OCI-LY7 (cell line): ENCODE measurements around the gene GM2A. TPM values are rescaled to one million over a fixed set of nuclear protein-coding genes. Genes with fewer than 3 reads are reported as not detected.
A peak's percentile ranks its signal among the peaks of the same experiment; 100 is the strongest.

ENCODE experiments used
- BruUV-seq: library from RNA; stranded (reverse); fragments of 400-500 nt; replicated peaks from 2 replicates; lab custom pipeline; 2021; lab: Mats Ljungman, UMichigan
- CTCF ChIA-PET: fragments of 300-600 bp; sonication (Branson Sonifier 250); formaldehyde crosslinking; loops from one replicate; lab custom pipeline; 2022; ENCODE audit warnings: antibody characterized with exemption; ENCODE audit not compliant: unreplicated experiment; lab: Charles Lee
- POLR2A ChIA-PET: fragments of 300-600 bp; sonication (Branson Sonifier 250); formaldehyde crosslinking; loops from one replicate; lab custom pipeline; 2022; ENCODE audit warnings: antibody characterized with exemption; lab: Charles Lee
- DNase-seq: peaks from one replicate; pipeline ENCODE4 v3.0.0-alpha.2; 2015; ENCODE audit warnings: low spot score
- H2AFZ ChIP-seq: fragments of 200-600 bp; sonication (generic), shearing (Covaris generic); 2 replicates; pipeline ENCODE4 v1.6.1; 2014; ENCODE audit warnings: mild to moderate bottlenecking, antibody characterized with exemption, low read length, moderate library complexity
- H3K27ac ChIP-seq: fragments of 200-600 bp; sonication (generic); 2 replicates; pipeline ENCODE4 v1.5.1; 2014; ENCODE audit warnings: mixed run types, low read depth, mild to moderate bottlenecking, moderate library complexity, low read length, inconsistent platforms; ENCODE audit not compliant: poor library complexity, severe bottlenecking
- H3K36me3 ChIP-seq: fragments of 200-600 bp; sonication (generic); 2 replicates; pipeline ENCODE4 v1.6.1; 2014; ENCODE audit warnings: mild to moderate bottlenecking, antibody characterized with exemption, low read length, moderate library complexity, mixed read lengths; ENCODE audit not compliant: insufficient read depth
- H3K4me1 ChIP-seq: fragments of 200-600 bp; sonication (generic); 2 replicates; pipeline ENCODE4 v1.5.1; 2014; ENCODE audit warnings: mild to moderate bottlenecking, low read length; ENCODE audit not compliant: insufficient read depth, poor library complexity, severe bottlenecking
- H3K4me2 ChIP-seq: fragments of 200-600 bp; sonication (generic); 2 replicates; pipeline ENCODE4 v1.6.1; 2014; ENCODE audit warnings: mild to moderate bottlenecking, low read length
- H3K4me3 ChIP-seq: fragments of 200-600 bp; sonication (generic); 2 replicates; pipeline ENCODE4 v1.5.1; 2014; ENCODE audit warnings: mild to moderate bottlenecking, low read depth, low read length; ENCODE audit not compliant: poor library complexity, severe bottlenecking
- H3K79me2 ChIP-seq: fragments of 200-600 bp; sonication (generic); 2 replicates; pipeline ENCODE4 v1.6.1; 2016; ENCODE audit warnings: low read depth, mild to moderate bottlenecking, low read length, moderate library complexity, mixed read lengths; ENCODE audit not compliant: insufficient read depth
- H3K9me2 ChIP-seq: fragments of 200-600 bp; sonication (generic); 2 replicates; pipeline ENCODE4 v1.6.1; 2016; ENCODE audit warnings: mild to moderate bottlenecking, low read length, mixed read lengths; ENCODE audit not compliant: insufficient read depth
- H3K9me3 ChIP-seq: fragments of 200-600 bp; sonication (generic); 2 replicates; pipeline ENCODE4 v1.6.1; 2014; ENCODE audit warnings: mild to moderate bottlenecking, mixed run types, low read length, mixed read lengths
- H4K20me1 ChIP-seq: fragments of 200-600 bp; sonication (generic); 2 replicates; pipeline ENCODE4 v1.6.1; 2014; ENCODE audit warnings: mild to moderate bottlenecking, antibody characterized with exemption, low read length, moderate library complexity, mixed read lengths; ENCODE audit not compliant: insufficient read depth
- EZH2phosphoT487 ChIP-seq: fragments of 200-600 bp; sonication (generic); IDR thresholded peaks from 2 replicates; pipeline ENCODE4 v1.6.1; 2018; ENCODE audit warnings: low read depth, borderline replicate concordance, mild to moderate bottlenecking, mixed run types, antibody characterized with exemption, low read length, moderate library complexity, mixed read lengths
- intact Hi-C: fragments of 100-400 bp; cut with micrococcal nuclease; formaldehyde crosslinking; loops from one replicate; pipeline ENCODE4 v1.10.0; 2022; ENCODE audit not compliant: unreplicated experiment
- total RNA-seq, 2 experiments: library from RNA; depleted of rRNA in 1 of 2; stranded (reverse); fragments of >200 nt in 1 of 2; shearing (Covaris generic) in 1 of 2; gene quantifications; 2 replicates each; pipeline ENCODE4 v1.2.3, GENCODE V29; 2014 to 2022
- TF ChIP-seq, protein P1 (sequence below): fragments of 200-600 bp; sonication (generic); conservative IDR thresholded peaks from 2 replicates; pipeline ENCODE4 v1.5.1; 2014; ENCODE audit warnings: mild to moderate bottlenecking, antibody characterized with exemption, low read length, moderate library complexity, mixed read lengths

The GM2A gene
- total RNA-seq, 2 experiments from 2014 or later: 52.4 to 64.5 TPM

DNA sequence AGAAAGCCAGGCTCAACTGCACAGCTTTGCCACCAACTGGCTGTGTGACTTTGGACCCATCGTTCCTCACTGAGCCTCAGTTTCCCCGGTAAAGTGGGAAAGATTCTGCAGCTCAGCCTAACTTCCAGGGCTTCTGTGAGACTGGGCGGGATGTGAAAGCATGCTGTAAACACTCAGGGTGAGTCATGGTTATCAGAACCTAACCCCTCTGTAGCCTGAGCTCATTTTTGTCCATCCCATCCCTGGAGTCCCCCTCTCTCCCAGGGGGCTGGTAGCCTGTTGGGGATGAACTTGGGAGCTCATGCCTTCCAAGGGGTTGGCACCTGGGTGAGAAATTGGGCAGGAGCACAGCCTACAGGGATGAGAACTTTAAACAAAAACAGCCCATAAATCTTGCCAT, 31.4 kb upstream of the GM2A start:
- TF ChIP-seq, protein P1, sequence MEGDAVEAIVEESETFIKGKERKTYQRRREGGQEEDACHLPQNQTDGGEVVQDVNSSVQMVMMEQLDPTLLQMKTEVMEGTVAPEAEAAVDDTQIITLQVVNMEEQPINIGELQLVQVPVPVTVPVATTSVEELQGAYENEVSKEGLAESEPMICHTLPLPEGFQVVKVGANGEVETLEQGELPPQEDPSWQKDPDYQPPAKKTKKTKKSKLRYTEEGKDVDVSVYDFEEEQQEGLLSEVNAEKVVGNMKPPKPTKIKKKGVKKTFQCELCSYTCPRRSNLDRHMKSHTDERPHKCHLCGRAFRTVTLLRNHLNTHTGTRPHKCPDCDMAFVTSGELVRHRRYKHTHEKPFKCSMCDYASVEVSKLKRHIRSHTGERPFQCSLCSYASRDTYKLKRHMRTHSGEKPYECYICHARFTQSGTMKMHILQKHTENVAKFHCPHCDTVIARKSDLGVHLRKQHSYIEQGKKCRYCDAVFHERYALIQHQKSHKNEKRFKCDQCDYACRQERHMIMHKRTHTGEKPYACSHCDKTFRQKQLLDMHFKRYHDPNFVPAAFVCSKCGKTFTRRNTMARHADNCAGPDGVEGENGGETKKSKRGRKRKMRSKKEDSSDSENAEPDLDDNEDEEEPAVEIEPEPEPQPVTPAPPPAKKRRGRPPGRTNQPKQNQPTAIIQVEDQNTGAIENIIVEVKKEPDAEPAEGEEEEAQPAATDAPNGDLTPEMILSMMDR: no peak
- no peak for TF ChIP-seq EZH2phosphoT487
- ChIA-PET POLR2A (interaction anchor here (0.5 to 15.6 kb wide), 10 partner anchors 8 to 529 kb away, joined by 3 to 272 read pairs (median 4); partner anchors contain the start of genes GM2A and TNIP1), CTCF (interaction anchor here (1.2 to 3.4 kb wide), 3 partner anchors 13 to 36 kb away, joined by 3 to 16 read pairs (median 4); no protein-coding TSS in a partner anchor)
- Histone ChIP-seq H3K4me3 (peak overlapping the region; percentile 84), H3K4me1 (peaks cover 94% of the 10 kb centered on the region), H3K79me2 (peaks cover 74% of the 10 kb centered on the region), H3K9me2 (no peaks in the 10 kb centered on the region), H3K36me3 (peaks cover 54% of the 10 kb centered on the region; the same call in 1 of the 2 replicates), H3K27ac (peak overlapping the region; percentile 98), H3K9me3 (no peaks in the 10 kb centered on the region), H4K20me1 (peaks cover 5% of the 10 kb centered on the region; the same call in 1 of the 2 replicates), H3K4me2 (peak overlapping the region; percentile 79), H2AFZ (no peak overlapping the region)
- intact Hi-C loops: no loop called here
- no TSS peak for BruUV-seq
- DNase-seq: no peak

DNA sequence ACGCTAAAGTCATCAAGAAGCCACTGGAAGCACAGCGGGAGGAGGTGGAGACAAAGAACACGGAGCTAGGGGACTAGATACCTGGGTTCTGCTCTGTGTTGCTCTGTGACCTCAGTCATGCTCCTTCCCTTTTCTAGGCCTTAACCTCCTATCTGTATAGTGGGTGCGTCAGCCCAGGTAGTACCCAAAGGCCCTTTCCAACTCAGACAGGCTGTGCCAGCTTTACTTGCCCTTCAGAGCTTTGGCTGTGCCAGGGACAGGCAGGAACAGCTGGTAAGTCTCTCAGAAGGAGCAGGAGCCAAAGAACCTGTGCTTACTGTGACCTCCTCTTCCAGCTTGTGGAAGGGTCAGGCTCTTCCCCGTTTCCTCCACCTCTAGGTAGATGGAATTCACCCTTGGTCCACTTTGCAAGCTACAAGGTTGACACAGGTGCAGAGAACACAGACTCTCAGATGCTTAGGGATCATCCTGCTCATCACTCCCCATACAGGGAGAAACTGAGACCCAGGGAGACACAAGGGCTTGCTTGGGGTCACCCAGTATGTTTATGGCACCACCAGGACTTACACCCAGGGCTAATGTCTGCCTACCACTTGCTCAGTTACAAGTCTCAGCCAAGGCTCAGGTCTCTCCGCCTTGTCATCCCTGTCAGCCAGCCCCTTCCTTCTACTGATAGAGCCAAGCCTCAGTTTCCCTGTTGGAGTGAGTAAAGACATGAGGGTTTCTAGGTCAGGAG, 30.8 kb upstream of the GM2A start:
- peaks cover 49% of the 10 kb centered on the region; the same call in 1 of the 2 replicates for H3K36me3 ChIP-seq
- H3K79me2 ChIP-seq: peaks cover 68% of the 10 kb centered on the region
- no TSS peak for BruUV-seq
- H3K4me3 ChIP-seq: peak overlapping the region; percentile 84
- H3K9me2 ChIP-seq: no peaks in the 10 kb centered on the region
- H2AFZ ChIP-seq: no peak overlapping the region
- peak overlapping the region; percentile 79 for H3K4me2 ChIP-seq
- H3K27ac ChIP-seq: peak overlapping the region; percentile 98
- CTCF ChIA-PET: interaction anchor here (1.2 to 3.4 kb wide), 5 partner anchors 12 to 94 kb away, joined by 3 to 18 read pairs (median 4); no protein-coding TSS in a partner anchor
- H4K20me1 ChIP-seq: peaks cover 5% of the 10 kb centered on the region; the same call in 1 of the 2 replicates
- intact Hi-C loops: no loop called here
- no peaks in the 10 kb centered on the region for H3K9me3 ChIP-seq
- no peak for DNase-seq
- no peak for TF ChIP-seq EZH2phosphoT487
- TF ChIP-seq, protein P1: no peak
- POLR2A ChIA-PET: interaction anchor here (0.8 to 15.6 kb wide), 10 partner anchors 9 to 141 kb away, joined by 3 to 272 read pairs (median 5); partner anchors contain the start of genes GM2A and TNIP1
- H3K4me1 ChIP-seq: peaks cover 87% of the 10 kb centered on the region
